K562 (cell line): Measurements from ENCODE around the gene IRF2. TPM values are rescaled to one million over a fixed set of nuclear protein-coding genes. Genes with fewer than 3 reads are reported as not detected.
A peak's percentile ranks its signal among the peaks of the same experiment; 100 is the strongest.

Experiments used
- CSDE1 ChIP-seq, 2 experiments: fragments of 450-650 bp; IDR thresholded peaks; 2 replicates each; pipeline ENCODE4 v1.6.1; 2016; ENCODE audit warnings: mild to moderate bottlenecking in 1 of 2
- CTBP1 ChIP-seq: fragments of 450-650 bp; IDR thresholded peaks from 2 replicates; pipeline ENCODE4 v1.6.1; 2016; ENCODE audit warnings: borderline replicate concordance
- DPF2 ChIP-seq: fragments of 450-650 bp; IDR thresholded peaks from 2 replicates; pipeline ENCODE4 v1.6.1; 2016
- EWSR1 ChIP-seq: fragments of 450-650 bp; IDR thresholded peaks from 2 replicates; pipeline ENCODE4 v1.6.1; 2018; ENCODE audit warnings: borderline replicate concordance, mild to moderate bottlenecking, low read depth, moderate library complexity; ENCODE audit not compliant: partially characterized antibody
- HDAC1 ChIP-seq, 2 experiments: fragments of 450-650 bp; IDR thresholded peaks; 2 replicates each; pipeline ENCODE4 v1.6.1; 2016 to 2017; ENCODE audit warnings: inconsistent platforms in 1 of 2, mild to moderate bottlenecking in 1 of 2, moderate library complexity in 1 of 2
- HDAC6 ChIP-seq: IDR thresholded peaks from 2 replicates; pipeline ENCODE4 v1.6.1; 2012; ENCODE audit warnings: low read depth, mild to moderate bottlenecking, control low read depth, inconsistent platforms, low read length, moderate library complexity
- HEY1 ChIP-seq: fragments of 250-450 bp; sonication (Bioruptor Pico); IDR thresholded peaks from 2 replicates; pipeline ENCODE4 v1.5.0; 2020; ENCODE audit warnings: mild to moderate bottlenecking, moderate library complexity, borderline replicate concordance
- L3MBTL2 ChIP-seq: fragments of 450-650 bp; IDR thresholded peaks from 2 replicates; pipeline ENCODE4 v1.6.1; 2016; ENCODE audit warnings: mild to moderate bottlenecking, moderate library complexity
- LCOR ChIP-seq: sonication (generic); formaldehyde crosslinking; IDR thresholded peaks from 2 replicates; pipeline ENCODE4 v1.8.0; 2022; ENCODE audit warnings: mild to moderate bottlenecking, missing genetic modification reagents
- MAFF ChIP-seq: IDR thresholded peaks from 2 replicates; pipeline ENCODE4 v1.6.1; 2012; ENCODE audit warnings: low read length, improper control_type of control experiment
- MCM2 ChIP-seq: fragments of 450-650 bp; IDR thresholded peaks from 2 replicates; pipeline ENCODE4 v1.6.1; 2017; ENCODE audit warnings: low read depth, mild to moderate bottlenecking
- MEIS2 ChIP-seq: fragments of 450-650 bp; IDR thresholded peaks from 2 replicates; pipeline ENCODE4 v1.6.1; 2014; ENCODE audit warnings: mild to moderate bottlenecking; ENCODE audit not compliant: partially characterized antibody
- NCOA1 ChIP-seq: fragments of 450-650 bp; IDR thresholded peaks from 2 replicates; pipeline ENCODE4 v1.6.1; 2016; ENCODE audit warnings: low read depth
- PHF21A ChIP-seq: fragments of 450-650 bp; IDR thresholded peaks from 2 replicates; pipeline ENCODE4 v1.6.1; 2017; ENCODE audit warnings: low read depth, borderline replicate concordance
- PHTF2 ChIP-seq: fragments of 250-450 bp; sonication (Bioruptor Pico); IDR thresholded peaks from 2 replicates; pipeline ENCODE4 v1.5.0; 2021; ENCODE audit warnings: mild to moderate bottlenecking
- SMARCA4 ChIP-seq: fragments of 450-650 bp; IDR thresholded peaks from 2 replicates; pipeline ENCODE4 v1.6.1; 2016
- SREBF2 ChIP-seq: sonication (generic); formaldehyde crosslinking; IDR thresholded peaks from 2 replicates; pipeline ENCODE4 v1.4.0; 2020; ENCODE audit warnings: mild to moderate bottlenecking, missing genetic modification reagents
- TAF1 ChIP-seq: IDR thresholded peaks from 2 replicates; pipeline ENCODE4 v1.6.1; 2011; ENCODE audit warnings: mild to moderate bottlenecking, low read length, moderate library complexity; ENCODE audit not compliant: insufficient read depth, control insufficient read depth, severe bottlenecking; ENCODE audit errors: extremely low read depth
- TAF15 ChIP-seq: fragments of 200-400 bp; formaldehyde crosslinking; IDR thresholded peaks from 2 replicates; pipeline ENCODE4 v1.6.1; 2017; ENCODE audit warnings: mild to moderate bottlenecking, low read depth, low read length, moderate library complexity
- TARDBP ChIP-seq: fragments of 450-650 bp; IDR thresholded peaks from 2 replicates; pipeline ENCODE4 v1.6.1; 2016
- TEAD4 ChIP-seq, 2 experiments: sonication (generic) in 1 of 2; formaldehyde crosslinking in 1 of 2; IDR thresholded peaks; 2 replicates each; pipeline versions ENCODE4 v1.6.1 to v1.8.0; 2012 to 2022; ENCODE audit warnings: borderline replicate concordance in 1 of 2, inconsistent platforms in 1 of 2, low read length in 1 of 2, mild to moderate bottlenecking in 1 of 2, missing genetic modification reagents in 1 of 2
- TFE3 ChIP-seq: fragments of 450-650 bp; formaldehyde crosslinking; IDR thresholded peaks from 2 replicates; pipeline ENCODE4 v1.4.0; 2020; ENCODE audit warnings: mild to moderate bottlenecking, mixed read lengths
- ZBTB7A ChIP-seq: IDR thresholded peaks from 2 replicates; pipeline ENCODE4 v1.6.1; 2011; ENCODE audit warnings: low read depth, mild to moderate bottlenecking, low read length, moderate library complexity, borderline replicate concordance; ENCODE audit not compliant: control insufficient read depth
- ZNF24 ChIP-seq: fragments of 450-650 bp; IDR thresholded peaks from 2 replicates; pipeline ENCODE4 v1.6.1; 2016
- ZNF431 ChIP-seq: sonication (generic); formaldehyde crosslinking; IDR thresholded peaks from 2 replicates; pipeline ENCODE4 v1.8.0; 2022; ENCODE audit warnings: mild to moderate bottlenecking, missing genetic modification reagents
- polyA plus RNA-seq, 8 experiments: library from polyadenylated mRNA; depleted of rRNA in 4 of 8; stranded (reverse) in 5 of 8; unstranded in 3 of 8; fragments of >200 nt; fragmentation: Nextera tagmentation in 2 of 8; fragmentation: Illumina TruSeq in 1 of 8; extraction: Ambion mirVana in 2 of 8; extraction: Trizol in 1 of 8; gene quantifications; 2 replicates each; pipeline versions ENCODE4 v1.2.1 to v1.2.3, GENCODE V29; 2011 to 2014; ENCODE audit warnings: inconsistent platforms in 1 of 8, missing spikeins in 1 of 8
- total RNA-seq, 7 experiments: library from RNA; depleted of rRNA in 6 of 7; stranded (reverse); fragments of >200 nt in 6 of 7; fragmentation: Illumina TruSeq in 2 of 7; extraction: Trizol in 2 of 7; gene quantifications; 2 replicates each; pipeline versions ENCODE4 v1.2.1 to v1.2.3, GENCODE V29; 2011 to 2021; ENCODE audit warnings: low replicate concordance in 1 of 7
- TF ChIP-seq, protein P1 (sequence below): fragments of 250-450 bp; sonication (Bioruptor Pico); IDR thresholded peaks from 2 replicates; pipeline ENCODE4 v1.4.0; 2020; ENCODE audit warnings: mild to moderate bottlenecking, moderate library complexity
- TF ChIP-seq, protein P2 (sequence below): fragments of 250-450 bp; sonication (Bioruptor Pico); IDR thresholded peaks from 2 replicates; pipeline ENCODE4 v1.8.0; 2021; ENCODE audit warnings: borderline replicate concordance, mild to moderate bottlenecking, moderate library complexity; ENCODE audit not compliant: poor library complexity, severe bottlenecking

The IRF2 gene
- total and polyA plus RNA-seq, 9 of the 15 experiments (the other 6 are each of a cell fraction or from before 2014, with no cell fraction given): 7.1 to 17.1 (median 11.3) TPM

- TF ChIP-seq, protein P1, sequence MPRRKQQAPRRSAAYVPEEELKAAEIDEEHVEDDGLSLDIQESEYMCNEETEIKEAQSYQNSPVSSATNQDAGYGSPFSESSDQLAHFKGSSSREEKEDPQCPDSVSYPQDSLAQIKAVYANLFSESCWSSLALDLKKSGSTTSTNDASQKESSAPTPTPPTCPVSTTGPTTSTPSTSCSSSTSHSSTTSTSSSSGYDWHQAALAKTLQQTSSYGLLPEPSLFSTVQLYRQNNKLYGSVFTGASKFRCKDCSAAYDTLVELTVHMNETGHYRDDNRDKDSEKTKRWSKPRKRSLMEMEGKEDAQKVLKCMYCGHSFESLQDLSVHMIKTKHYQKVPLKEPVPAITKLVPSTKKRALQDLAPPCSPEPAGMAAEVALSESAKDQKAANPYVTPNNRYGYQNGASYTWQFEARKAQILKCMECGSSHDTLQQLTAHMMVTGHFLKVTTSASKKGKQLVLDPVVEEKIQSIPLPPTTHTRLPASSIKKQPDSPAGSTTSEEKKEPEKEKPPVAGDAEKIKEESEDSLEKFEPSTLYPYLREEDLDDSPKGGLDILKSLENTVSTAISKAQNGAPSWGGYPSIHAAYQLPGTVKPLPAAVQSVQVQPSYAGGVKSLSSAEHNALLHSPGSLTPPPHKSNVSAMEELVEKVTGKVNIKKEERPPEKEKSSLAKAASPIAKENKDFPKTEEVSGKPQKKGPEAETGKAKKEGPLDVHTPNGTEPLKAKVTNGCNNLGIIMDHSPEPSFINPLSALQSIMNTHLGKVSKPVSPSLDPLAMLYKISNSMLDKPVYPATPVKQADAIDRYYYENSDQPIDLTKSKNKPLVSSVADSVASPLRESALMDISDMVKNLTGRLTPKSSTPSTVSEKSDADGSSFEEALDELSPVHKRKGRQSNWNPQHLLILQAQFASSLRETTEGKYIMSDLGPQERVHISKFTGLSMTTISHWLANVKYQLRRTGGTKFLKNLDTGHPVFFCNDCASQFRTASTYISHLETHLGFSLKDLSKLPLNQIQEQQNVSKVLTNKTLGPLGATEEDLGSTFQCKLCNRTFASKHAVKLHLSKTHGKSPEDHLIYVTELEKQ (CRISPR knock-in tag): no peak
- no peak for TF ChIP-seq HDAC6
- peak; percentile 33; the same call in 1 of the 2 replicates for TF ChIP-seq ZNF24
- TF ChIP-seq ZNF431 (CRISPR knock-in tag): no peak
- TF ChIP-seq, protein P2, sequence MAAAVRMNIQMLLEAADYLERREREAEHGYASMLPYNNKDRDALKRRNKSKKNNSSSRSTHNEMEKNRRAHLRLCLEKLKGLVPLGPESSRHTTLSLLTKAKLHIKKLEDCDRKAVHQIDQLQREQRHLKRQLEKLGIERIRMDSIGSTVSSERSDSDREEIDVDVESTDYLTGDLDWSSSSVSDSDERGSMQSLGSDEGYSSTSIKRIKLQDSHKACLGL (CRISPR knock-in tag): no peak
- peak; percentile 10 for TF ChIP-seq MEIS2
- TF ChIP-seq TAF1: no peak
- TF ChIP-seq CSDE1 (IDR thresholded peaks at IDR 0.05): no peak
- peak; percentile 40; the same call in 1 of the 2 replicates for TF ChIP-seq ZBTB7A
- TF ChIP-seq EWSR1: no peak
- no peak for TF ChIP-seq LCOR (CRISPR knock-in tag)
- peak; percentile 59 for TF ChIP-seq CTBP1
- no peak for TF ChIP-seq TARDBP
- TF ChIP-seq DPF2: peak; percentile 59; the same call in 1 of the 2 replicates
- TF ChIP-seq TEAD4 (IDR thresholded peaks at IDR 0.05; ENCODE audit: low read length): peak; percentile 33; the same call in 1 of the 2 replicates
- no peak for TF ChIP-seq TEAD4 (CRISPR knock-in tag; IDR thresholded peaks at IDR 0.05; ENCODE audit: borderline replicate concordance)
- TF ChIP-seq NCOA1: no peak
- TF ChIP-seq PHTF2: no peak
- TF ChIP-seq SREBF2: no peak
- TF ChIP-seq MAFF: peak; percentile 85
- no peak for TF ChIP-seq MCM2
- TF ChIP-seq HDAC1 (IDR thresholded peaks at IDR 0.05): 0 out of 4 replicates have a peak, but pooled peaks of 1 of the 2 experiments have one; percentile 20
- TF ChIP-seq L3MBTL2: peak; percentile 24; the same call in 1 of the 2 replicates
- TF ChIP-seq HEY1 (CRISPR knock-in tag): no peak
- TF ChIP-seq SMARCA4: peak; percentile 56
- no peak for TF ChIP-seq TFE3 (CRISPR knock-in tag)
- no peak for TF ChIP-seq TAF15
- TF ChIP-seq PHF21A: no peak
Measured at GRCh38 chr4:184447664-184448063, 26.7 kb downstream of the IRF2 start (continued).
